PC-3 (cell line): ENCODE data around the gene IRGQ.

ENCODE experiments used
- CTCF ChIP-seq: fragments of 300-600 bp; sonication (generic); conservative IDR thresholded peaks from 2 replicates; pipeline ENCODE4 v1.5.1; 2017; ENCODE audit warnings: antibody characterized with exemption, low read depth, mild to moderate bottlenecking, low read length
- EZH2 ChIP-seq: fragments of 300-600 bp; sonication (generic); IDR thresholded peaks from one replicate; pipeline ENCODE4 v1.6.1; 2017; ENCODE audit warnings: antibody characterized with exemption, mild to moderate bottlenecking, low read length; ENCODE audit not compliant: unreplicated experiment
- EZH2phosphoT487 ChIP-seq: fragments of 300-600 bp; sonication (generic); IDR thresholded peaks from 2 replicates; pipeline ENCODE4 v1.6.1; 2018; ENCODE audit warnings: mild to moderate bottlenecking, antibody characterized with exemption, low read length, borderline replicate concordance

GRCh38 chr19:43606569-43607229, 10.8 kb upstream of the IRGQ start:
- no peak for TF ChIP-seq CTCF
- no peak for TF ChIP-seq EZH2
- no peak for TF ChIP-seq EZH2phosphoT487
